ENCODE measurements around the gene POU2AF3. TPM values are rescaled to one million over a fixed set of nuclear protein-coding genes. Genes with fewer than 3 reads are reported as not detected.
A peak's percentile ranks its signal among the peaks of the same experiment; 100 is the strongest.

Gene POU2AF3
- total and polyA plus RNA-seq, 10 of the 15 experiments (the other 5 are each of a cell fraction or from before 2014, with no cell fraction given), result 0.17 TPM; not detected in 8

- SMC1A ChIA-PET (ENCODE audit: uncharacterized antibody, unreplicated experiment), result interaction anchor here (1.0 to 1.2 kb wide), 2 partner anchors 15 to 87 kb away, joined by 3 read pairs; no protein-coding TSS in a partner anchor
- Histone ChIP-seq H2AFZ (ENCODE audit: control insufficient read depth, low read depth, low read length) (no peak overlapping the region), H4K20me1 (ENCODE audit: control insufficient read depth, insufficient read depth) (no peaks in the 10 kb centered on the region), H3K9ac (ENCODE audit: control insufficient read depth, insufficient read depth, low read length) (no peak overlapping the region), H3K36me3 (ENCODE audit: control insufficient read depth in 2 of 2, insufficient read depth in 2 of 2, low read length in 1 of 2) (no peaks in the 10 kb centered on the region), H3K27me3 (replicated peaks in 1 of 2; ENCODE audit: control insufficient read depth in 2 of 2, insufficient read depth in 2 of 2, low read length in 1 of 2) (no peaks in the 10 kb centered on the region; a peak in 1 of 4 replicates), H3K9me3 (replicated peaks; ENCODE audit: control insufficient read depth, insufficient read depth, low read length) (no peaks in the 10 kb centered on the region), H3K27ac (ENCODE audit: control insufficient read depth, insufficient read depth) (no peak overlapping the region), H3K4me3 (no peak overlapping the region), H3K4me1 (ENCODE audit: control insufficient read depth, insufficient read depth, low read length) (peaks cover 3% of the 10 kb centered on the region; the same call in 1 of the 2 replicates), H3K79me2 (ENCODE audit: control insufficient read depth, insufficient read depth, low read length) (no peaks in the 10 kb centered on the region), H3K4me2 (ENCODE audit: control insufficient read depth, insufficient read depth) (no peak overlapping the region)
- CTCF ChIA-PET, result interaction anchor here (3.0 kb wide), 1 partner anchor 94 kb away, joined by 17 read pairs; no protein-coding TSS in a partner anchor
- BruUV-seq (replicated peaks), result no TSS peak
- POLR2A ChIA-PET, result interaction anchor here (1.6 kb wide), 1 partner anchor 13 kb away, joined by 3 read pairs; no protein-coding TSS in a partner anchor
- RAD21 ChIA-PET (ENCODE audit: unreplicated experiment), result interaction anchor here (1.0 kb wide), 1 partner anchor 88 kb away, joined by 4 read pairs; no protein-coding TSS in a partner anchor
- WGBS (ENCODE audit: insufficient coverage, insufficient replicate concordance, low lambda C conversion rate, missing lambda C conversion rate), result 53% methylated on average over 7 of the region's 7 CpGs
- intact Hi-C loops (cut with micrococcal nuclease; ENCODE audit: unreplicated experiment) (no loop called here), in situ Hi-C loops (cut with MboI) (no loop called here)
- no peak for DNase-seq (ENCODE audit: low read depth, low spot score)
- ATAC-seq, result 0 out of 3 replicates have a peak, but pooled peaks have one; percentile 12
- TF ChIP-seq BHLHE40 (IDR thresholded peaks at IDR 0.05; ENCODE audit: borderline replicate concordance in 1 of 2, low read depth in 2 of 2, low read length in 1 of 2), result 0 out of 4 replicates have a peak, but pooled peaks of 1 of the 2 experiments have one; percentile 24
- no peak for TF ChIP-seq E2F8 (IDR thresholded peaks at IDR 0.05; ENCODE audit: low read depth, partially characterized antibody)
- TF ChIP-seq HDAC2 (IDR thresholded peaks at IDR 0.05), result no peak
- FAIRE-seq, result no peak
Observed at GRCh38 chr11:111329306-111330204, 31.2 kb downstream of the POU2AF3 start.
